TTC549 (cell line): Measurements from ENCODE around the gene SHANK2.

Experiments used
- FAIRE-seq: peaks from 2 replicates; lab custom pipeline; 2012; peaks lifted over from hg19 to GRCh38; lab: Jason Lieb, UNC

SHANK2 gene

DNA sequence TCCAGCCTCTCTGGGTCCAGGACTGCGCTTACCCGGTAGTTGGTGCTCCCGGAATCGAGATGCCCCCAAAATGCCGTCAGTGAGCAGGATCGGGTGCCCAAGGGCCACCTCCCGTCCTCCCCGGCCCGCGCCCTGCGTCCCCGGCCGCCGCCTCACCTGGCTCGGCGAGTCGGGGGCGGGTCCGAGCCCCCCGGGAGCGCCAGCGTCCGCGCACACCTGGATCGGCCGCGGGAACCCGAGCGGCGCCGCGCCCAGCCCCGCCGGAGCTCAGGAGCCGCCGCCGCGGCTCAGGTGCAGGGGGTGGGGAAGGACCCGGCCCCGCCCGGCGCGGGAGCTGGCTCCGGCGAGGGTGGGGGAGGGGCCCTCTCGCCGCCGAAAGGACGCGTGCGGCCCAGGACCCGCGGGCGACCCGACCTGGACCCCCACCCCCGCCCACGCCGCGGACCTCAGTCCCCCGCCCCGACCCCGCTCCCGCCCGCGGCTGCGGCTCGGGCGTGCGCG lies at the start of gene SHANK2:
SHANK2 (minus strand) TSS at position 309 of the 501 bp plus-strand sequence. CDS start 105,251 bp downstream, outside the sequence.
- FAIRE-seq: no peak

DNA sequence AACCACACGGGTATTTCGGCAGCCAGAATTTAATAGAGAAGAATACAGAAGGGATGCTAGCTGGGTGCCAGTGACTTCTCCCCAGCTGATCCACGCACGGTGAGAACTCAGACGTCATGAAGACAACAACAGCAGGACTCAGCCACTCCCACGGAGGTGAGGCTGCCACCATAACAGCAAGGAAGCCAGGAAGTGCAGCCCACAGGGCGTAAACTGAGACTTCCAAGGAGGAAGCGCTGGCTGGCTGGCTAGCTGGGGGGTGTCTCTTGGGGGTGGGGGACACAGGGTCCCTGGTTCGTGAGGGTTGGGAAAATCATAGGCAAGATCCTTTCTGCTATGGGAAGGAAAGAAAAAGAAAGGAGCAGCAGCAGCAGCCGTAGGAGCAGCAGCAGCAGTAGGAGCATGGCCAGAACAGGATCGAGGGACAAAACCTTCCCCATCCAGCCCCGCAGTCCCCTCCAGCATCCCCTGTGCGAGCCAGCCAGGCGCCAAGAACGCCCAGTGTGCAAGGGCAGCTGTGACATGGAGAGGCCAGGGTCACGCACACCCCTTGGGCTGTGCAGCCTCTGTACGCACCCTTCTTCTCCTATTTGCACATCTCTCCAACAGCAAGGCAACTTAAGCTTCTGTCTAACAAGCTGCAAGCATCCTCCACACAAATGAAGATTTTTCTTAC lies 49.6 kb upstream of the SHANK2 start:
- no peak for FAIRE-seq

DNA sequence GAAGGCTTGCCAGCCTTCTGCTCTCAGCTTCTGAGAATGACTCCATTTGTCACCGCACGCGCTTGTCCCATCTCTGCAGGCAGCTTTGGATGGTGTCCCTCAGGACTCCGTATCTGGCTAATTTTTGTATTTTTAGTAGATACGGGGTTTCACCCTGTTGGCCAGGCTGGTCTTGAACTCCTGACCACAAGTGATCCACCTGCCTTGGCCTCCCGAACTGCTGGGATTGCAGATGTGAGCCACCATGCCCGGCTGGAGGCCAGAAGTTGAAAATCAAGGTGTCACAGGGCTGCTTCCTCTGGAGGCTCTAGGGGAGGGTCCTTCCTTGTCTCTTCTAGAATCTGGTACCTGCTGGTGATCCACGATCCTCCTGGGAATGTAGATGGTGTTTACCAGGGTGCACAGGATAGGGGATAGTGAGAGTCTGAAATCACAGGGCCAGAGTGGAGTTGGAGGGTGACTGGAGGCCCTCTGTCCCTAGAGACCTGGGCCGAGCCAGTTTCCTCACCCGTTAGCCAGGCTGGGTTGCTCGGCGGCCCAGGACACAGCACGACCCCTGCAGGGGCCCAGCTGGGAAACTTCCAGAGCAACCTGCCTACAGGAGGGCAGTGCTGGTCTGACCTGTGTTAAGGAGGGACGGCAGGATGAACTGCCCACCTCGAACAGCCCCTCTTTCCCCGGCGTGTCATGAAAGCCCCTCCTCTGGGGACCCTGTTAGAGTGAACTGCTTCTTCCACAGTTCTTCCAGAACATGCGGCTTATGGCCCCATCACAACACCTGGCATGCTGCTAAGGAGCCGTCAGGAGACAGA lies 48.9 kb upstream of the SHANK2 start:
- no peak for FAIRE-seq

DNA sequence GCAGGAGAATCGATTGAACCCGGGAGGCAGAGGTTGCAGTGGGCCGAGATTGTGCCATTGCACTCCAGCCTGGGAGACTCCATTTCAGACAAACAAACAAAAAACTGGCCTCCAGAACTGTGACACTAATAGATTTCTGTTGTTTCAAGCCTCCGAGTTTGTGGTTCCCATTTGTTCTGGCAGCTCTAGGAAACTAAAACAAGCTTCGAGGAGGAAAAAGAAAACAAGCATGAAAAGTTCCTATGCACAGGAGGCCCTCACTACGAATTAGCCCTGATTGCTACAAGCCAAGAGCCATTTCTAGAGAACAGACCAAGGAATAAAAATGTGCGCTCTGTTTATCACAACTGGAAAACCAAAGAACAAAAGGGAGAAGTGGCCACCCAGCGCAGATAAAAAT lies 47.8 kb upstream of the SHANK2 start:
- FAIRE-seq: no peak

DNA sequence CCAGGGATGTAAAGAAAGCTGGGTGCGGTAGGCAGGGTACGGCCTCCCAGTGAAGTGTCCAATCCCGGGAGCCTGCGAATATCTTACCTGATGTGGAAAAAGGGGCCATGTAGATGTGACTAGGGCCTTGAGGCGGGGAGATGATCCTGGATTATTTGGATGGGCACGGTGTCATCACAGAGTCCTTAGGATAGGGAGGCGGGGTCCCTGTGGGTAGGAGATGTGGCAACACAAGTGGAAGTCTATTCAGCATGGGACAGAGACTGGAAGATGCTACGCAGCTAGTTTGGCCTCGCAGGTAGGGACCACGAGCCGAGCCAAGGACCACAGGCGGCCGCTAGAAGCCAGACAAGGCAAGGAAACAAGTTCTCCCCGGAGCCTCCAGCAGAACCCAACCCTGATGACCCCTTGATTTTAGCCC lies 46.4 kb upstream of the SHANK2 start:
- FAIRE-seq: no peak

DNA sequence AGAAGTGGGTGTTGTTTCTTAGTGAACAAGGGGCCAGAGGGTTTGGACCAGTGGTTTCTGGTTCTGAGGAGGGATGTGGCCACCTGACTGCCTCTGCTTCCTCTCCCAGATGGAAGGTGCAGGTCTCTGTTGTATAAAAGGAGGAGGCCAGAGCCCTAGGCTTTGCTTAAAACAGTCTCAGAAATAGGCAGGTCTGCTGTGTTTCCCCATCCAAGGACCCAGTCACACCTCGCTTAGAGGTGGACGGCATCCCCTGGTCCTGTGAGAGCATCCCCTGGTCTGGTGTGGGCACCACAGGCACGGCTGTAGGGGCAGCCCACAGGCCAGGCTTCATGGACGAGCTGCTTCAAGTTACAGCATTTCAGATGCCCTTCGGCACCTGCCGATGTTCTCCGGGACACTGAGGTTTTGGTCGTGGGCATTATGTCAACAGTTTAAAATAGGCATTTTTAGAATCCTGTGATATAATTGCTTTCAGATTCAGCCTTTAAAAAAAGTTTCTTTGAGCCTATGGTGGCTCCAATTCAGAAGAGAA lies 45.7 kb upstream of the SHANK2 start:
- no peak for FAIRE-seq

DNA sequence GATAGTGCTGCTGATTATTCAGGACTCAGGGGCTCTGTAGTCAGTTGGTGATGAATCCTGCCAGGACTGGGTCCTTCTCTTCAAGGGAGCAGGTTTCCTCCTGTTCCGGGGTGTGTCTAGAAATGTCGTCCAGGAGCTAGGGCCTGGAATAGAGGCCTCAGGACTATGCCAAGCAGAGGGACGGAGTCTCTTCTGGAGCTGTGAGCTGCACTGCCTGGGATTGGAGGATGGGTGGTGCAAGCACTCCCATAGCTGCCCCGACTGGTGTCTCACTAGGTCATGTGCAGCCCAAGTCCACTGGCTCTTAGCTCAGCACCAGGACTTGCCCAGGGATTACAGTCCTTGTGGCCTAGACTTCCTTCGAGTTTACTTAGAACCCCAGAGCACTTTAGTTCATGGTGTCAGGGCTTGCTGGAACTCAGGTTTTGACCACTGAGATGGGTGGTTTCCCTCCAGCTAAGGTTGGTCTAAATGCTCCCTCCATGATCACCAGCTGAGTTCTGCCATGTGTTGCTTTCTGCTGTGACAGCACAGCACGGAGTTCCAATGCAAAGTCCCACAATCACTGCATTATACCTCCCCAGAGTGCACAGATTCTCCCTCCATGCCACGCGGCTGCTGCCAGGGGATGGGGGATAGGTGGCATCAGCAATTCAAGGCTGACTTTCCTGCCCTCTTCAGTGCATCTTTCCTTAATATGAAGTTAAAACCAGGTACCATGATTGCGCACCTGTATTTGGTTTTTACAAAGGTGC lies 42.6 kb upstream of the SHANK2 start:
- FAIRE-seq: no peak

DNA sequence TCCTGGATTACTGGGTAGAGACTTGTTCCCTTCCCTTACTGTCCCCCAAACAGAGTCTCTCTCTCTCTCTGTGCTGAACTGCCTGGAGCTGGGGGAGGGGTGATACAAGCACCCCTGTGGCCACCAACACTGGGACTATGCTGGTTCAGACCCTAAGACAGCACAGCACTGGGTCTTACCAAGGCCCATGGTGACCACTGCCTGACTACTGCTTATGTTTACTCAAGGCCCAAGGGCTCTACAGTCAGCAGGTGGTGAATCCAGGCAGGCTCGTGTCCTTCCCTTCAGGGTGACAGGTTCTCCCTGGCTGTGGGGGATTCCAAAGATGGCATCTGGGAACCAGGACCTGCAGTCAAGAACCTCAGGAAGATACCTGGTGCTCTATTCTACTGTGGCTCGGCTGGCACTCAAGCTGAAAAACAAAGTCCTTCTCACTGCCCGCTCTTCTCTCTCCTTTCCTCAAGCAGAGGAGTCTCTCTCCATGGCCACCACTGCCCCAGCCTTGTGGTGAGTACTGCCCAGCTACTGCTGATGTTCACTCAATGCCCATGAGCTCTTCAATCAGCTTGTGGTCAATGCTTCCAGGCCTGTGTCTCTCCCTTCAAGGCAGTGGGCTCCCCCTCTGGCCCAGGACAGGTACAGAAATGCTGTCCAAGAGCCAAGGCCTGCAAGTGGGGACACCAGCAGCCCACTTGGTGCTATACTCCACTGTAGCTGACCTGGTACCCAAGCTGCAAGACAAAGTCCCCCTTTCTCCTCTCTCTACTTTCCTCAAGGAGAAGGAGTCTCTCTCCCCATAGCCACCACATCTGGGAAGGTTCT lies 41.8 kb upstream of the SHANK2 start:
- no peak for FAIRE-seq

DNA sequence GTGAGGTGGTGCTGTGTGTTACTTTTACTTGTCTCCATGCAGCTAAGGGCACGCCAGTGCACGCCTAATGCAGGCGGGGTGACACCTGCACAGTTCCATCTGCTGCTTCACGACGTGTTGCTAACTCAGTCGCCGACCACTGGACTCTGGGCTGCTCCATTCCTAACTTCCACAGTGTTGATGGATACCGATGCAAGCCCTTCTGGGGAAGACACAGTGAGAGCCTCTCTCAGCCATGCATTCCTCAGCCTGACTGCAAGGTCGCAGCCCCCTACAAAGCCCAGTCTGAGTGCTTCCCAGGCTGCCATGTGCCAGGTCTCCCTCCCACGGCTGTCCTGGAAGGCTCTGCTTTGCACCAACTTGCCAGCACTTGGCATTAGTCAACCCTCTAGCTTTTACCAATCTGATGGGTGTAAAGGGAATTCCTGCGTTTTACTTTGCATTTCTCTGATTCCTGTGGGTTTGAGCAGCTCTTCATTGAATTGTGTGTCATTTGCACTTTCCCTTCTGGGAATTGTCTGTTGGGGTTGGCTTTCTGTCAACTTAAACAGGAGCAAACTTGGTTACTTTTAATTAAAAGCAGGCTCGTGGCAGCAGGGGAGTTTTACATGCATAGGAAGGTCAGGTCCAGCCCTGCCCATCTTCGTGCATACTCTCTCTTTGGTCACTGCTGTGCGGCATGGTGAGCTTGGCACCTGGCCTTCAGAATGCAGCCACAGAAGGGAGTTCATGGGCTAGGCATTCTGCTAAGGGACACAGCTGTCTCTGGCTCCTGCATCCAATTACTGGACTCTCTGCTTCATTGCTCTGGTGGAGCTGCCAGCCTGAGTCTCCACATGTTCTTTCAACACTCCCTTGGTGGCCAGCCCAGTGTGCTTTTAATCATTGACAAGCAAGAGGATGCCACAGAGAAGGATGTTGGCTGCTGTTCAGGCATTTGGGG lies 34.6 kb upstream of the SHANK2 start:
- no peak for FAIRE-seq

DNA sequence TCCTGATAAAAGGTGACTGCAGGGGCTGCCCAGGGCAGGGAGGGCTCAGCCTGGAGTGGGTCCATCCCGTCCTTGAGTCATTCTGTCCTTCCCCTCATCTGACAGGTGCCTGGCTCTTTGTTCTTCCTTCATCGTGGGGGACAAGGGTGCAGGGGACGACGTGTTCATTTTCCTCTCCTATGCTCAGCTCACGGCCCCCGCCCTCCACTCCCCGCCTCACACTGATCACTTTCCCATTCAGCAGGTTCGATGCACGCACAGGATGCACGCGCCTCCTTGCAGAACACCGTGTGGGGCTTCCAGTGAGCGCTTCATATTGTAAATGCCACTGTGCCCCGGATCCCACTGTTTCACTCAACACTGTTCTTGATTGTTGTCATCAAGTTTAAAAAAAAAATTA lies 32.7 kb upstream of the SHANK2 start:
- FAIRE-seq: no peak

DNA sequence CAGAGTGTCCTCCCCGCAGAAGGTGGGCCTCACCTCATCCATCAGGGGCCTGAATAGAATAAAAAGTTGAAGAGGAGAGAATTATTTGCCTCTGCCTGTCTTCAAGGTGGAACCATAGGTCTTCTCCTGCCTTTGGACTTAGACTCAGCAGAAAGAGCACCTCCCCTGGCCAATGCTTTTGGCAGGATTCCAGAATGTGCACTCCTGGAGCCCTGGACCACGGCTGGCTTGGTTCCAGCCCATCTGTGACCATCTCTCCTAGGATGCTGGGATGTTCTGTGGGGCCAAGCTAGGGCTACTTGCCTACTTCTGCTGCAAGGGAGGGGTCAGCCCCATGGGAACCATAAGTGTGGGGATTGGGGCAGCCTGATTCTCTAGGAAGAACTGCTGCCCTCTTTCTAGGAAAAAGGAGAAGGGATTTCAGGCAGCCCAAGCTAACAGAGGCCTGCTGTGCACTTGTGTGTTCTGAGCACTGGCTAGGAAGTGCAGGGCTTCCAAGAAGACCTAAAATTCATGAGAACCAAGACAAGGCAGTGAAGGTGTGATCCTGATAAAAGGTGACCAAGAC lies 32.2 kb upstream of the SHANK2 start:
- FAIRE-seq: no peak

DNA sequence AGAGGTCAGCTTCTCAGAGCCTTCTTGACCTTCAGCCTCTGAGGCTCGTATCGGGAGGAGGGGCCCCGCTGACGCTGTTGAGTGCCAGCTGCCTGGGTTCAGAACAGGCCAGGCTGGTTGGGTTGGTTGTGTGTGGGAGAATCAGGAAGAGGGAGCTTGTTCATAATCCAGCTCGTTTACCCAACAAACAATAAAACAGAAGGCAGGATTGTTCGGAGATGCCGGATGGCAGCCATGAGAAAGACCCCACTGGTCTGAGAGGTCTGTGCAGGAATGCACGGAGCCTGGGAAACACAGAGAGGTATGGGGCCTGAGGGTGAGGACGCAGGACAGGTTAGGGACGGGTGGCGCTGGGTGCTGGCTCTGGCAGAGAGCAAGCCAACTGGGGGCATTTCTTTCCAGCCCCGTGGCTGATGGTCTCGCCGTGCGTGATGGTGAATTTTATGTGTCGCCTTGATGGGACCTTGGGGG lies 31.6 kb upstream of the SHANK2 start:
- no peak for FAIRE-seq

DNA sequence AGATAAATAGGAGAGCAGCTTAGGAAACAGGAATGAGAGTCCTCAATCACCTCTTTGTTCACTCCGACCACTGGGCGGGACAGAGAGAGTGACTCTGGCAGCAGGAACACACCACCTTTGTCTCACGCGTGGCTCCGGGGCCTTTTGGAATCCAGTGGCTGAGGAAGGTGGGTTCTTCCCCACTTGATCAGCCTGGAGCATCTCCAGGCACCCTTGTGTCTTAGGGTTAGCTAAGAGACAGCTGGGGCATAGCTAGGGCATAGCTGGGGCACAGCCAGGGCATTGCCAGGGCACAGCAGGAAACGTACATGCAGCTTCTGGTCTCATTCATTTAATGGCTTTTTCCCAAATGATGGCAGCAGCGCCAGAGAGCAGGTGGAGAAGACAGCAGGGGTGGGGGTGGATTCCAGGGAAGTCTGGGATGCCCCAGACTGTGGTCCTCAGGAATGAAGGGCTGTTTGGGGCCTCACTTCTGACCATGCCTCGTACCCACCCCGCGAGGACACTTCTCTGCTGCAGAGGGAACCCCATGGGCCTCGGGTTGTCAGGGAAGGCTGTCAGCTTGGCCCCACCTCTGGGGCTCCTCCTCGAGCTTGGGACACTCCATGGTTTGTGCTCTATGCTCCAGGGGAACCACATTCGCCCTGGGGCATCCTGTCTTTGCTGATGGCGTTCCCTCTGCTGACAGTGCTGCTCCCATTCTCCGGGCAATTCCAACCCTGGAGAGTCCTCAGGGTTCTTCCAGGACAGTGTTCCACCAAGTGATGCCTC lies 30.4 kb upstream of the SHANK2 start:
- no peak for FAIRE-seq

DNA sequence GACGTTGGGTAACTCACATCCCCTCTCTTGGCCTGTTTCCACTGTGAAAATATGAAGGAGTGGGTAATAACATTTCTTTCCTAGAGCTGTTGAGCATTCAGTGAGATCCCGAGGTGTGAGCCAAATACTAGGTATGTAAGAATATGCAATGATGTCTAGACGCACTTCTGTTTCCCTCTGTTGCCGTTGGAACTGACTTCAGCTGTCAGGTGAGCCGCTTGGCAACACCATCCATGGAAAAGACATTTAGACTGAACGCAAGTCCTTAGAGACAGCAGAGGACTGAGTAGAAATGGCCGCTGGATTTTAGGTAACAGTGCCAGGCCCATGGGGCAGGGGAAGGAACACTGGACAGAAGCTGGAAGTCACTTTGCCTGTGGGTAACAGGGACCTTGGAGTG lies 29.5 kb upstream of the SHANK2 start:
- FAIRE-seq: no peak

DNA sequence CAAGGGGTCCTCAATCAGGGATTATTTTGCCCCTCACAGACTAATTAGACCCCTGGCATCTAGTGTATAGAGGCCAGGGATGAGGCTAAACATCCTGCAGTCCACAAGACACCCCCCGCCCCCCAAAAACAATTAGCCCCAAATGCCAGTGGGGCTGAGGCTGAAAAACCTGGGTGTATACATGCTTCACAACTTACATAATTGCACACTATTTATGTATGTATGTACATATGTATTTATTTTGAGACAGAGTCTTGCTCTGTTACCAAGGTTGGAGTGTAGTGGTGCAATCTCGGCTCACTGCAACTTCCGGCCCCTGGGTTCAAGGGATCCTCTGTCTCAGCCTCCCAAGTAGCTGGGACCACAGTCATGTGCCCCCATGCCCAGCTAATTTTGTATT lies 28.8 kb upstream of the SHANK2 start:
- no peak for FAIRE-seq

DNA sequence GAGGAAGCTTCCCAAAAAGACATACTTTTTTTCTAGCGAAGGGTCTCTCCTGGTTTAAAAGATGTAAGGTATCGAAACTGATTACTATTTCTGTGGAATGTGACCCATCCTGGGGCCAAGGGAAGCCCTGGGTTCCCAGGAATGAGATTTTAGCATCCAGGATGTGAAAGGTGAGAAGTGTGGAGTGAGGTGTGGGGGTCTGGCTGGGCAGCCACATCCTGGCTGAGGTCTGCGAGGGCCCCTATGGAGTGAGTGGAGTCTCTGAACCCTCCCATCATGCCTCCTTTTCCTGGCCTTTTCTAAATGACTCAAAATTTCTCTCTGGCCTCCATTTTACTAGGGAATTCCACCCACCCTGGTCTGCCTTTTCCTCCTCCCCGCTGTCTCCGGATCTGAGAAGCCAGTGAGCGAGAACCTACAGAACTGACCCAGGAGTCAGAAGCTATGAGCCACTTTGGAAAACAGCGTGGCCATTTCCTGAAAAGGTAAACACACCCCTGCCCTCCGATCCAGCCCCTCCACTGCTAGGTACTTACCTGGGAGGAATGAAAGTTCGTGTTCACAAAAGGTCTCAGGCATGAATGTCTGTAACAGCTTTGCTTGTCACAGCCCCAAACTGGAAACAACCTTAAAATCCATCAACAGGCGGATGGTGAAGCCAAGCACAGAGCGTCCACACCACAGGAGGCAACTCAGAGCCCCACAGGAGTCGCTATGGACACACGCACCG lies 27.7 kb upstream of the SHANK2 start:
- FAIRE-seq: no peak

DNA sequence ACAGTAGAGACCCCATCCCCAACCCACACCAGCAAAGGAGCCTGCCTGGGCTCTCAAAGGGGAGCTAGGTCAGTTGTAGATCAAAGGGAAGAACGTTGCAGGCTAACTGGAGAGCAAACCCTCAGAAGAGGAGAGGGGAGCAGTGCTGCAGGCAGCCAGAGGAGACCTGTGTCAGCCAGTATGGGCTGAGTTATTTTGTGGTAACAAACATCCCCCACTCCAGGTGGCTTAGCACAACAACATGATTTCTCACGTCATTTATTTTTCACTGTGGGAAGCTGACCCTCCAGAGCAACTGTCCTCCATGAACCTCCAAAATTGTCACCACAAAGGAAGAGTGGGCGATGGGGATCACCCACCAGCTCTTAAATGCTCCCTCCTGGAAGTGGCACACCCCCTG lies 19.8 kb upstream of the SHANK2 start:
- FAIRE-seq: no peak
